Measurements from ENCODE around the gene CCDC138.
"Not testable (repeated sequence)": the region's sequence is repeated elsewhere in the genome, so short reads cannot be mapped to it uniquely, and the experiment has no call there.

The CCDC138 gene, protein sequence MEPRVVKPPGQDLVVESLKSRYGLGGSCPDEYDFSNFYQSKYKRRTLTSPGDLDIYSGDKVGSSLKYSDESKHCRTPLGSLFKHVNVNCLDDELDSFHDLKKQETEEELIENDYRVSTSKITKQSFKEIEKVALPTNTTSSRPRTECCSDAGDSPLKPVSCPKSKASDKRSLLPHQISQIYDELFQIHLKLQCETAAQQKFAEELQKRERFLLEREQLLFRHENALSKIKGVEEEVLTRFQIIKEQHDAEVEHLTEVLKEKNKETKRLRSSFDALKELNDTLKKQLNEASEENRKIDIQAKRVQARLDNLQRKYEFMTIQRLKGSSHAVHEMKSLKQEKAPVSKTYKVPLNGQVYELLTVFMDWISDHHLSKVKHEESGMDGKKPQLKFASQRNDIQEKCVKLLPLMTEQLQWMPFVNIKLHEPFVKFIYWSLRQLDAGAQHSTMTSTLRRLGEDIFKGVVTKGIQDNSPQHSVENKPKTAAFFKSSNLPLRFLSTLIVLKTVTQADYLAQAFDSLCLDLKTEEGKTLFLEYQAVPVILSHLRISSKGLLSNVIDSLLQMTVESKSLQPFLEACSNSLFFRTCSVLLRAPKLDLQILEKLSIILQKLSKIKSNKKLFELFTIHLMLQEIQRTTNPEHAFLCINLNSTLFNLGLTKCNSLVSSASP

DNA sequence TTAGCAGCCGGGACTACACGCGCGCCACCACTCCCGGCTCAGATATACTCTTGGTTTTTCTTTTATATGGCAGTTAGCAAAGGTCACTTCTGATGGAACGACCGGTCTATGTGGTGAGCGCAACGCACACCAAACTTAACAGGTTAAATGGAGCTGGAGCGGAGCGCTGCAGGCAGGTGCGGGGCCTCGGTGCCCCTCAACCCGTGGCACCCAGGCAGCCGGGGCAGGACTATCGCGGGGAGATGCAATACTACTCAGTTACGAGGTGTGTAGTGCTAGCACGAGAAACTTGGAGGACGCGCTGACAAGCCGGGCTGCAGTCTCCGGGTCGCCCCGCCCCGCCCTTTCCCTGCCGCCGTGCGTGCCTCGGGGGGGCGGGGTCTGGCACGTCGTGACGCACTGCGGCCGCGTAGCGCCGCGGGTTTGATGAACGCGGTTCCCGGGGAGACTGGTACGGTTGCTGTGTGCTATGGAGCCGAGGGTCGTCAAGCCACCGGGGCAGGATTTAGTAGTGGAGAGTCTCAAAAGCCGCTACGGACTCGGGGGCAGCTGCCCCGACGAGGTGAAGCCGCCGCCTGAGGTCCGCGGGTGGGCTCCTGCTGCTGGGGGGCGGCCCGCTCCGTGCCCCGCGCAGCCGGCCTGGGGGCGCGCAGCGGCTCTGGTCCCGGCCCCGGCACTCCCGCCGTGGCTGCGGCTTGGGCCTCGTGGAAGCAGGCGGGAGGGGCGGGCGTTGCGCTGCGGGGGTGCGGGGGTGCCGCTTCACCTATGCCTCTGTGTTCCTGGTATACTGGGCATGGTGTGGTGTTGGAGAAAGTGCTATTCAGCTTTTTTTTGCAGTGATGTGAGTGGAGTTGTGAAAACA, at the start of gene CCDC138:
TSS of gene CCDC138 (plus strand) at position 418 of the 862 bp plus-strand sequence. CDS start at position 470, 52 bp downstream.
- H3K27ac ChIP-seq: peak within 1 kb of the TSS; percentile 87

DNA sequence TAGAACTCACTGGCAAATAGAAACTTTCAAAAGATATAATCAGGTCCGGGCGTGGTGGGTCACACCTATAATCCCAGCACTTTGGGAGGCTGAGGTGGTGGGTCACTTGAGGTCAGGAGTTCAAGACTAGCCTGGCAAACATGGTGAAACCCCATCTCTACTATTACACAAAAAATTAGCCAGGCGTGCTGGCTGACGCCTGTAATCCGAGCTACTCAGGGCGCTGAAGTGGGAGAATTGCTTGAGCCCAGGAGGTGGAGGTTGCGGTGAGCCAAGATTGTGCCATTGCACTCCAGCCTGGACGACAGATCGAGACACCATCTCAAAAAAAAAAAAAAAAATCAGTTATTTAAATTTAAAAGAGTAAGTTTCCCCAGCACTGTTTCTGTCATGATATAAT, 28.6 kb upstream of the CCDC138 start:
- not testable (repeated sequence) for H3K9me3 ChIP-seq (ENCODE audit: severe bottlenecking); H3K27me3 ChIP-seq (ENCODE audit: insufficient read depth, low read depth, severe bottlenecking); H3K4me3 ChIP-seq (ENCODE audit: low read depth, low read length); H3K36me3 ChIP-seq; H3K27ac ChIP-seq; DNase-seq

More for the DNA sequence above, at the start of gene CCDC138:
- TF ChIP-seq, protein P1, sequence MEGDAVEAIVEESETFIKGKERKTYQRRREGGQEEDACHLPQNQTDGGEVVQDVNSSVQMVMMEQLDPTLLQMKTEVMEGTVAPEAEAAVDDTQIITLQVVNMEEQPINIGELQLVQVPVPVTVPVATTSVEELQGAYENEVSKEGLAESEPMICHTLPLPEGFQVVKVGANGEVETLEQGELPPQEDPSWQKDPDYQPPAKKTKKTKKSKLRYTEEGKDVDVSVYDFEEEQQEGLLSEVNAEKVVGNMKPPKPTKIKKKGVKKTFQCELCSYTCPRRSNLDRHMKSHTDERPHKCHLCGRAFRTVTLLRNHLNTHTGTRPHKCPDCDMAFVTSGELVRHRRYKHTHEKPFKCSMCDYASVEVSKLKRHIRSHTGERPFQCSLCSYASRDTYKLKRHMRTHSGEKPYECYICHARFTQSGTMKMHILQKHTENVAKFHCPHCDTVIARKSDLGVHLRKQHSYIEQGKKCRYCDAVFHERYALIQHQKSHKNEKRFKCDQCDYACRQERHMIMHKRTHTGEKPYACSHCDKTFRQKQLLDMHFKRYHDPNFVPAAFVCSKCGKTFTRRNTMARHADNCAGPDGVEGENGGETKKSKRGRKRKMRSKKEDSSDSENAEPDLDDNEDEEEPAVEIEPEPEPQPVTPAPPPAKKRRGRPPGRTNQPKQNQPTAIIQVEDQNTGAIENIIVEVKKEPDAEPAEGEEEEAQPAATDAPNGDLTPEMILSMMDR (IDR thresholded peaks at IDR 0.05; ENCODE audit: low read depth, low read length): no peak
- Histone ChIP-seq H3K9me3 (ENCODE audit: severe bottlenecking) (no peaks in the 10 kb centered on the region), H3K27me3 (ENCODE audit: insufficient read depth, low read depth, severe bottlenecking) (no peaks in the 10 kb centered on the region), H3K36me3 (peaks cover 56% of the 10 kb centered on the region), H3K4me3 (ENCODE audit: low read depth, low read length) (peak within 1 kb of the TSS; percentile 53)
- peak; percentile 92 for DNase-seq

DNA sequence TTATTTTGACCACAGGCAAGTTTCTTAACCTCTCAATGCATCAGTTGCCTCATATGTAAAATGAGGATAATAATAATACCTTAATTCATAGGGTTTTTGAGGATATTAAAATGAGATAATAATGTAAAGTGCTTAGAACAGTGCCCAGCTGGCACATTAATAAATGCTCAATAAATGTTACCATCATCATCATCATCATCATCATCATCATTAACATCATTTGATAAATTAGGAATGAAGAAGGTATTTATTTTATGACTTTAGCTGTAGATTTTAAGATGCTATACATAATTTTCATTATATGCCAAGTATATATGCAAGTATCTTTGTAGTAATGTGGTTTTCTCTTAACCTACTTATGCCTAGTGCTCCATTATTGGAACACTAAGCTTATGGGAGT, 24.0 kb upstream of the CCDC138 start:
- peaks cover 31% of the 10 kb centered on the region for H3K36me3 ChIP-seq
- DNase-seq; H3K4me3 ChIP-seq (ENCODE audit: low read depth, low read length); H3K9me3 ChIP-seq (ENCODE audit: severe bottlenecking); H3K27ac ChIP-seq; H3K27me3 ChIP-seq (ENCODE audit: insufficient read depth, low read depth, severe bottlenecking): not testable (repeated sequence)

DNA sequence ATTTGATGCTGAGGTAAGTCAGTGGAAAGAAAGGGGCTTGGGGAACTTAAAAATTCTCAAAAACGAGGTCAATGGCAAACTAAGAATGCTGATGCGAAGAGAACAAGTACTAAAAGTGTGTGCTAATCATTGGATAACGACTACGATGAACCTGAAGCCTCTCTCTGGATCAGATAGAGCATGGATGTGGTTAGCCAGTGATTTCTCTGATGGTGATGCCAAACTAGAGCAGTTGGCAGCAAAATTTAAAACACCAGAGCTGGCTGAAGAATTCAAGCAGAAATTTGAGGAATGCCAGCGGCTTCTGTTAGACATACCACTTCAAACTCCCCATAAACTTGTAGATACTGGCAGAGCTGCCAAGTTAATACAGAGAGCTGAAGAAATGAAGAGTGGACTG, 19.9 kb upstream of the CCDC138 start:
- not testable (repeated sequence) for H3K27ac ChIP-seq; DNase-seq; H3K4me3 ChIP-seq (ENCODE audit: low read depth, low read length); H3K9me3 ChIP-seq (ENCODE audit: severe bottlenecking); H3K27me3 ChIP-seq (ENCODE audit: insufficient read depth, low read depth, severe bottlenecking)
- peaks cover 33% of the 10 kb centered on the region for H3K36me3 ChIP-seq

DNA sequence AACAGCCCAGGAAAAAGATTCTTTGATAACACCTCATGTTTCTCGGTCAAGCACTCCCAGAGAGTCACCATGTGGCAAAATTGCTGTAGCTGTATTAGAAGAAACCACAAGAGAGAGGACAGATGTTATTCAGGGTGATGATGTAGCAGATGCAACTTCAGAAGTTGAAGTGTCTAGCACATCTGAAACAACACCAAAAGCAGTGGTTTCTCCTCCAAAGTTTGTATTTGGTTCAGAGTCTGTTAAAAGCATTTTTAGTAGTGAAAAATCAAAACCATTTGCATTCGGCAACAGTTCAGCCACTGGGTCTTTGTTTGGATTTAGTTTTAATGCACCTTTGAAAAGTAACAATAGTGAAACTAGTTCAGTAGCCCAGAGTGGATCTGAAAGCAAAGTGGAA, 18.7 kb upstream of the CCDC138 start:
- not testable (repeated sequence) for H3K27ac ChIP-seq
- peaks cover 41% of the 10 kb centered on the region for H3K36me3 ChIP-seq

DNA sequence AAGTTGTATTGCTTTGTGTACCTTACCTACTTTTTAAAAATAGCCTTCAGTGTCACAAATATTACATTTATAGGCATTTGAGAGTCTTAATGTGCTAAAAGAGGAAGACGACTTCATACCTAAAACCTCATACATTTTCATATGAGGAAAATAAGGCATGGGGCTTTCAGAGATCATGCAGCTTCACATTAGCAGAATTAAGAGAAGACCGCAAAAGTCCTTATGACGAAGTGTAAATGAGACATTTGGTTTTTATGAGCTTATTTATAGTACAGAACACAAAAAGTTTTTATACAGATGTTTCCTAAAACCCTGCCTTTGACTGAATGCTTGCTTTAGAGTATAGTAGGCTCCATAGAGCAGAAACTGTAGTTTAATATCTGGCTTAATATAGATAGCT, 10.1 kb upstream of the CCDC138 start:
- Histone ChIP-seq H3K27me3 (ENCODE audit: insufficient read depth, low read depth, severe bottlenecking) (no peaks in the 10 kb centered on the region), H3K4me3 (ENCODE audit: low read depth, low read length) (no peak overlapping the region), H3K27ac (no peak overlapping the region), H3K9me3 (ENCODE audit: severe bottlenecking) (no peaks in the 10 kb centered on the region), H3K36me3 (peaks cover 68% of the 10 kb centered on the region)
- TF ChIP-seq, protein P1 (IDR thresholded peaks at IDR 0.05; ENCODE audit: low read depth, low read length): no peak
- no peak for DNase-seq

More for the DNA sequence above, 18.7 kb upstream of the CCDC138 start:
- not testable (repeated sequence) for H3K4me3 ChIP-seq (ENCODE audit: low read depth, low read length); H3K9me3 ChIP-seq (ENCODE audit: severe bottlenecking); H3K27me3 ChIP-seq (ENCODE audit: insufficient read depth, low read depth, severe bottlenecking); DNase-seq

DNA sequence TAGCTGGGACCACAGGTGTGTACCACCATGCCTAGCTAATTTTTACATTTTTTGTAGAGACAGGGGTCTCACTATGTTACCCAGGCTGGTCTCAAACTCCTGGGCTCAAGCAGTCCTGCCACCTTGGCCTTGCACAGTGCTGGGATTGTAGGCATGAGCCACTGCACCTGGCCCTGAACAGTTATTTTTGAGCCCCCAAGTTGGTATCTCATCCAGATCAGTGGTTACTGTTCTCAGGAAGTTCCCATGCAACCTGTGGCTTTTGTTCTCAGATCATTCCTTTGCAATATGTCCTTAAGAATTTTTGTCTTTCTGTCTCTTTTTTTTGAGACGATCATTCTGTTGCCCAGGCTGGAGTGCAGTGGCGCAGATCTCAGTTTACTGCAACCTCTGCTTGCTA, 7.7 kb upstream of the CCDC138 start:
- Histone ChIP-seq H3K9me3 (ENCODE audit: severe bottlenecking) (no peaks in the 10 kb centered on the region), H3K27me3 (ENCODE audit: insufficient read depth, low read depth, severe bottlenecking) (no peaks in the 10 kb centered on the region), H3K36me3 (peaks cover 66% of the 10 kb centered on the region), H3K27ac (no peak overlapping the region), H3K4me3 (ENCODE audit: low read depth, low read length) (no peak overlapping the region)
- TF ChIP-seq, protein P1 (IDR thresholded peaks at IDR 0.05; ENCODE audit: low read depth, low read length): no peak
- DNase-seq: no peak
